ENCODE measurements around the gene GPRC5C. TPM values are rescaled to one million over a fixed set of nuclear protein-coding genes. Genes with fewer than 3 reads are reported as not detected.

The GPRC5C gene
- total and polyA plus RNA-seq, 2 of the 13 experiments (the other 11 are each of a cell fraction or from before 2014, with no cell fraction given): 85.6 to 300 TPM

- no peak for TF ChIP-seq ZHX2 (IDR thresholded peaks at IDR 0.05; ENCODE audit: low read depth)
- no peak for TF ChIP-seq ZHX2 (CRISPR knock-in tag; IDR thresholded peaks at IDR 0.05; ENCODE audit: borderline replicate concordance)
- TF ChIP-seq, protein P1, sequence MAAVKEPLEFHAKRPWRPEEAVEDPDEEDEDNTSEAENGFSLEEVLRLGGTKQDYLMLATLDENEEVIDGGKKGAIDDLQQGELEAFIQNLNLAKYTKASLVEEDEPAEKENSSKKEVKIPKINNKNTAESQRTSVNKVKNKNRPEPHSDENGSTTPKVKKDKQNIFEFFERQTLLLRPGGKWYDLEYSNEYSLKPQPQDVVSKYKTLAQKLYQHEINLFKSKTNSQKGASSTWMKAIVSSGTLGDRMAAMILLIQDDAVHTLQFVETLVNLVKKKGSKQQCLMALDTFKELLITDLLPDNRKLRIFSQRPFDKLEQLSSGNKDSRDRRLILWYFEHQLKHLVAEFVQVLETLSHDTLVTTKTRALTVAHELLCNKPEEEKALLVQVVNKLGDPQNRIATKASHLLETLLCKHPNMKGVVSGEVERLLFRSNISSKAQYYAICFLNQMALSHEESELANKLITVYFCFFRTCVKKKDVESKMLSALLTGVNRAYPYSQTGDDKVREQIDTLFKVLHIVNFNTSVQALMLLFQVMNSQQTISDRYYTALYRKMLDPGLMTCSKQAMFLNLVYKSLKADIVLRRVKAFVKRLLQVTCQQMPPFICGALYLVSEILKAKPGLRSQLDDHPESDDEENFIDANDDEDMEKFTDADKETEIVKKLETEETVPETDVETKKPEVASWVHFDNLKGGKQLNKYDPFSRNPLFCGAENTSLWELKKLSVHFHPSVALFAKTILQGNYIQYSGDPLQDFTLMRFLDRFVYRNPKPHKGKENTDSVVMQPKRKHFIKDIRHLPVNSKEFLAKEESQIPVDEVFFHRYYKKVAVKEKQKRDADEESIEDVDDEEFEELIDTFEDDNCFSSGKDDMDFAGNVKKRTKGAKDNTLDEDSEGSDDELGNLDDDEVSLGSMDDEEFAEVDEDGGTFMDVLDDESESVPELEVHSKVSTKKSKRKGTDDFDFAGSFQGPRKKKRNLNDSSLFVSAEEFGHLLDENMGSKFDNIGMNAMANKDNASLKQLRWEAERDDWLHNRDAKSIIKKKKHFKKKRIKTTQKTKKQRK (IDR thresholded peaks at IDR 0.05; ENCODE audit: low read length): no peak
- TF ChIP-seq, protein P2, sequence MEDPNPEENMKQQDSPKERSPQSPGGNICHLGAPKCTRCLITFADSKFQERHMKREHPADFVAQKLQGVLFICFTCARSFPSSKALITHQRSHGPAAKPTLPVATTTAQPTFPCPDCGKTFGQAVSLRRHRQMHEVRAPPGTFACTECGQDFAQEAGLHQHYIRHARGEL (CRISPR knock-in tag; IDR thresholded peaks at IDR 0.05): peak; percentile 58; the same call in 1 of the 2 replicates
- TF ChIP-seq BRD4 (CRISPR knock-in tag; IDR thresholded peaks at IDR 0.05): no peak
- no peak; the same call in 1 of the 2 replicates for TF ChIP-seq TFDP2 (CRISPR knock-in tag; IDR thresholded peaks at IDR 0.05)
- no peak for TF ChIP-seq PRMT3 (CRISPR knock-in tag; IDR thresholded peaks at IDR 0.05; ENCODE audit: borderline replicate concordance, low read depth)
- no peak for TF ChIP-seq JUNB (CRISPR knock-in tag; IDR thresholded peaks at IDR 0.05; ENCODE audit: borderline replicate concordance)
- TF ChIP-seq NR2F1 (CRISPR knock-in tag; IDR thresholded peaks at IDR 0.05): no peak
- TF ChIP-seq, protein P3, sequence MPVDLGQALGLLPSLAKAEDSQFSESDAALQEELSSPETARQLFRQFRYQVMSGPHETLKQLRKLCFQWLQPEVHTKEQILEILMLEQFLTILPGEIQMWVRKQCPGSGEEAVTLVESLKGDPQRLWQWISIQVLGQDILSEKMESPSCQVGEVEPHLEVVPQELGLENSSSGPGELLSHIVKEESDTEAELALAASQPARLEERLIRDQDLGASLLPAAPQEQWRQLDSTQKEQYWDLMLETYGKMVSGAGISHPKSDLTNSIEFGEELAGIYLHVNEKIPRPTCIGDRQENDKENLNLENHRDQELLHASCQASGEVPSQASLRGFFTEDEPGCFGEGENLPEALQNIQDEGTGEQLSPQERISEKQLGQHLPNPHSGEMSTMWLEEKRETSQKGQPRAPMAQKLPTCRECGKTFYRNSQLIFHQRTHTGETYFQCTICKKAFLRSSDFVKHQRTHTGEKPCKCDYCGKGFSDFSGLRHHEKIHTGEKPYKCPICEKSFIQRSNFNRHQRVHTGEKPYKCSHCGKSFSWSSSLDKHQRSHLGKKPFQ (CRISPR knock-in tag; IDR thresholded peaks at IDR 0.05; ENCODE audit: insufficient replicate concordance): no peak
- no peak for TF ChIP-seq FLYWCH1 (CRISPR knock-in tag; IDR thresholded peaks at IDR 0.05)
- no peak for TF ChIP-seq MAF1 (CRISPR knock-in tag; IDR thresholded peaks at IDR 0.05; ENCODE audit: borderline replicate concordance)
- no peak for TF ChIP-seq TCF12 (IDR thresholded peaks at IDR 0.05)
- TF ChIP-seq TCF12 (CRISPR knock-in tag; IDR thresholded peaks at IDR 0.05): no peak
- no peak for TF ChIP-seq POLR2AphosphoS2 (IDR thresholded peaks at IDR 0.05; ENCODE audit: low read depth, low read length)
- TF ChIP-seq ZNF17 (CRISPR knock-in tag; IDR thresholded peaks at IDR 0.05): no peak
- no peak for TF ChIP-seq SIN3A (IDR thresholded peaks at IDR 0.05; ENCODE audit: borderline replicate concordance, low read depth, low read length)
Measured at GRCh38 chr17:74457146-74457819, 25.4 kb downstream of the GPRC5C start (continued).

Data from HepG2 (cell line).